Activated naive CD8-positive, alpha-beta T cell treated with anti-CD3 and anti-CD28 coated beads, Interleukin-2, amount 50 U/mL, for 16 hours (primary cell): ENCODE data around the gene ZC3H4.

Experiments used
- DNase-seq: peaks from one replicate; pipeline ENCODE4 v3.0.0-alpha.2; 2020; ENCODE audit warnings: low read depth, low spot score

Gene ZC3H4

DNA sequence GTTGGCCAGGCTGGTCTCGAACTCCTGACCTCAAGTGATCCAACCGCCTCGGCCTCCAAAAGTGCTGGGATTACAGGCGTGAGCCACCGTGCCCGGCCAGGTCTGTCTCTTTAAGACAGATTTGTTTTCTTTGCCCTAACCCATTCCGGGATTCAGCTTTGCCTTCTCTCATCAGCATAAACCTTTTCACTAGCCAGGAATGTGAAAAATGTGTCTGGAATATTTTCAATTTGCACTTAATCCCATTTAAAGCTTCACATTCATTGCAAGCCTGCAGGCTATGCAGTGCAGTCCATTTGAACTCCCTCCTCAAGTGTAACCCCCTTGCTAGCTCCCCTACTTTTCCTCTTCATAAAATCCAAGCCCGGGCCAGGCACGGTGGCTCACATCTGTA, 64.3 kb downstream of the ZC3H4 start:
- no peak for DNase-seq

DNA sequence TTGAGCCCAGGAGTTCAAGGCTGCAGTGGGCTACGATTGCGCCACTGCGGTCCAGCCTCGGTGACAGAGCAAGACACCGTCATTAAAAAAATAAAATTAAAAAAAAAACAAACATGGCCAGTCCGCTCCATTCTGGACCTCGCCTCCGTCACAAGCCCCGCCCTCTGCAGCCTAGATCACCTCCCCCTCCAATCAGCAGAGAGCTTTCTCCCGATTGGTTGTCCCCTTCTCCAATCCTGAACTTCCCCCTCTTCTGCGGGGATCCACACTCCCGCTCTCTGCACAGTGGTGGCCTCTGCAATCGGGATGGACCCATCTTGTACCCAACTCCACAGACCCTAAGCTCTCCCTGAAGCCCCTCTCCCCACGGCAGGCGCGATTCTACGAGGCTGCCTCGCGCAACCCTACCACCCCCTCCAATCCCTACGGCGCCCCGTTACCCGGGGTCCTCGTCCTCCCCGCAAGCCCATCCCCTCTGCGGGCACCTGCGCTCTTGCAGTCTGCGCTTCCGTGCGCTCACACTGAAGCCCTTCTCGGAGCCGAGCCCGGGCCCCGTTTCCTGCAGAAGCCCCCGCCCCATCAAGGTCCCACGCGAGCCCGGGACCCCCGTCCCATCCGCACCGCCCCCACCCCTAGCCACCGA, 65.7 kb downstream of the ZC3H4 start:
- DNase-seq = peak; percentile 37

DNA sequence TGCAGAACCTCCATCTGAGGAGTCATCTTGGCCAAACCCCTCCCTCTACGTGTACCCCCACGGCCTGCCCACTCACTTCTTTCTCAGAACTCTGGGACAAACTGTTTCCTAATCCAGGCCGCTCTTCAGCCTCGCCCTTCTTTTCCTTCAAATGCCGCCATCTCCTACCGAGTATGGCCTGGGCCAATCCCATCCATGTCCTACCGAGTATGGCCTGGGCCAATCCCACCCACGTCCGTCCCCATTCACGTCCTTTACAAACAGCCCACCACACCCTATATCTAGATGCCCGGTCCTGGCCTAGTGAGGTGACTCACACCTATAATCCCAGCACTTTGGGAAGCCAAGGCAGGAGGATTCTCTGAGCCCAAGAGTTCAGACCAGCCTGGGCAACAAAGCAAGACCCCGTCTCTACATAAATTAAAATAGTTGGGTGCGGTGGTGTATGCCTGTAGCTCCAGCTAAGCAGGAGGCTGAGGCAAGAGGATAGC, 66.3 kb downstream of the ZC3H4 start:
- no peak for DNase-seq

DNA sequence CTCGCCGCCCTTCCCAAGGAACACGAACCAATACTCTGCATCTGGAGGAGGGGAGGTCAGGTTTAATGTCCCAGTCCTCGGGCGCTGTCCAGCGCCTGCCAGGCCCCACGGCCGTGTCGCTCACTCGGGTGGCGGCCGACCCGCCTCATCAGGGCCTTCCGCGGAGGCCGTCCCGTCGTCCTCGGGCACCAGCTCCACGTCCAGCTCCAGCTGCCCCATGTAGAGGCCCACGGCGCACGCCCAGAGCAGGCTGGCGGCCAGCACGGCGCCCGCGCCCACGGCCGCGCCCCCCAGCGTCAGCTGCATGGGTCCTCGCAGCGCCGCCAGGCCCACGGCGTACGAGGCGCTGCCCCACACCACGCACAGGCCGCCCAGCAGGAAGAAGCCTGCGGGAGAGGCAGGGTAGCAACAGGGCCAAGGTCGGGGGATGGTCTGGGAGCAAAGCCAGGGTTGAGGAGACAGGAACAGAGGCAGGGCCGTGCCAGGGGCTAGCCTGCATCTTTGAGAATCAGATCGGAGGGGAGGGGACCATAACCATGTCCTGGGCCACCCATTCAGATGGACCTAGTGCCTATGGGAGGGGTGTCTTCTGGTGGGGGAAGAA, 67.6 kb downstream of the ZC3H4 start:
- no peak for DNase-seq

DNA sequence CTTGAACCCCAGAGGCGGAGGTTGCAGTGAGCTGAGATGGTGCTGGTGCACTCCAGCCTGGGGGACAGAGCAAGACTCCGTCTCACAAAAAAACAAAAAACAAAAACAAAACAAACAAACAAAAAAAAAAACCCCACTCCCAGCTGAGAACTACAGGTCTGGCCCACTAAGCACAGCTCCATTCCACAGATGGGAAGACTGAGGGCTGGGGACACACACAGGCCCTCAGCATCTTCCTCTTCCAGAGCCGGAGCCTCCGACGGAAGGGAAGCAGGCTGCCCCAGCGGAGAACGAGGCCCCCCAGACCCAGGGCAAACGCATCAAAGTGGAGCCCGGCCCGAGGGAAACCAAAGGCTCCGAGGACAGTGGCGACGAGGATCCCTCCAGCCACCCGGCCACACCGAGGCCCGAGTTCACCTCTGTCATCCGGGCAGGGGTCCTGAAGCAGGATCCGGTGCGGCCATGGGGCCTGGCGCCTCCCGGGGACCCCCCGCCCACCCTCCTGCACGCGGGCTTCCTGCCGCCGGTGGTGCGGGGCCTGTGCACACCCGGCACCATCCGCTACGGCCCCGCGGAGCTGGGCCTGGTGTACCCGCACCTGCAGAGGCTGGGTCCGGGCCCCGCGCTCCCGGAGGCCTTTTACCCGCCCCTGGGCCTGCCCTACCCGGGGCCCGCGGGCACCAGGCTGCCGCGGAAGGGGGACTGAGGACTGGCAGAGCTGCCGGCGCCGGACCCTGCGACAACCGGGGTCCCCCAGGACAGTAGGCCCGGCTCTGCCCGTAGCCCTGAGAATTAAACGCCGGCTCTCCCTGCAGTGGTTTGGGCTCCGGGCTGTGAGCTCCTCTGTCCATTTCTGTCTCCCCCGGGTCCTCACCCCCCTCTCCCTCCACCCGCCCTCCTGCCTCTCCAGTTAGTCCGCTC, 68.4 kb downstream of the ZC3H4 start:
- no peak for DNase-seq

DNA sequence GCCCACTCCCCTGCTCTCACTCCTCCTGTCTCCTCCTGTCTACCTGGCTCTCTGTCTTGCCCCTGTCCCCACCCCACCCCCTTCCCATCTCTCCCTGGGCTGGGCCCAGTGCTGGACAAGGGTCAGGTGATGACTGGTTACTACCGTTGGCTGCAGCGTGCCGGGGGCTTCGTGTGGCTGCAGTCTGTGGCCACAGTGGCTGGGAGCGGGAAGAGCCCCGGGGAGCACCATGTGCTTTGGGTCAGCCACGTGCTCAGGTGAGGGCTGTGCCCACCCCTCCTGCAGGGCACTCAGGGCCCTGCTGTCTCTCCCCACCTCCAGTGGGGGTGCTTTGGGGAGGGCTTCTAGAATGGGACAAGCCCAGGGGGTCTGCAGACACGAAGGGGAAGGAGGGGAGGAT, 72.7 kb downstream of the ZC3H4 start:
- no peak for DNase-seq

DNA sequence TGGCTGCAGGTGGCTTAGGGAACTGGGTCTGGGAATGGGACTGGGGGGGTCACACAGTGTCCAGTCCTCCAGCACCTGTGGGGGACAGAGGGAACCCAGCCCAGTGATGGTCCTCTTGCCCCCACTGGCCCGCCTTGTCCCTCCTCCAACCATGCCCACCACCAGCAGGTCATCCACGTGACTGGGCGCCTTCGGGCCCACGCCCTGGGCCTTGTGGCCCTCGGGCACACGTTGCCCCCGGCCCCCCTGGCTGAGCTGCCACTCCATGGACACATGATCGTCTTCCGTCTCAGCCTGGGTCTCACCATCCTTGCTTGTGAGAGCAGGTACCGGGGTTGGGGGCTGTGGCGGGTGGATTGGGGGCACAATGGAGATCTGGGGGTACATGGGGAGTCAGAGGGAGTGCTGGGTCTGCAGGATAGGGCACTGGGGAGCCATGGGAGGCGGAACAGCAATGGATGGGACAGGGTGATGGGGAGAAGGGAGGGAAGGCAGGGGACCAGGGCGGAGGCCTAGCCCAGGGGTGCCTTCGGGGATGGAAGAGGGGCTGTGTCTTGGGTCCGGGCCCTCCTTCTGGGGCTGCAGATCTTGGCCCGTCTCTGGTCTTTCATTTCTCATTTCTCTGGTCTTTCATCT, 74.2 kb downstream of the ZC3H4 start:
- DNase-seq = no peak

DNA sequence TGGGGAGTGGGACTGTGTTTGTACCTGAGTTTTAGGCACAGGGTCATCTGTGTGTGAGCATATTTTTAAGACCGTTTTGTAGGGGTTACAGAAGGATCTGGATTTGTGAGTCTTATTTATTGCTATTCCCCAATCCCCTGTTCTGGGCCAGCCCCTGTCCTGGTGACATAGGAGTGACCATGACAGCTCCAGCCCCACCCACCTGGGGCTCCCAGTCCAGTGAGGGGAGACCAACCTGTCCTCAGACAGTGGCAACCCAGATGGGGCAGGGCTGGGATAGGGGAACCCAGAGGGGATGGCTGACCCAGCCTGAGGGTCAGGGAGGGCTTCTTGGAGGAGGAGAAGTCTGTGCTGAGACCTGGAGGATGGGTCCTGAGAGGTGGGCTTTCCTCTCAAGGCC, 75.8 kb downstream of the ZC3H4 start:
- no peak for DNase-seq

DNA sequence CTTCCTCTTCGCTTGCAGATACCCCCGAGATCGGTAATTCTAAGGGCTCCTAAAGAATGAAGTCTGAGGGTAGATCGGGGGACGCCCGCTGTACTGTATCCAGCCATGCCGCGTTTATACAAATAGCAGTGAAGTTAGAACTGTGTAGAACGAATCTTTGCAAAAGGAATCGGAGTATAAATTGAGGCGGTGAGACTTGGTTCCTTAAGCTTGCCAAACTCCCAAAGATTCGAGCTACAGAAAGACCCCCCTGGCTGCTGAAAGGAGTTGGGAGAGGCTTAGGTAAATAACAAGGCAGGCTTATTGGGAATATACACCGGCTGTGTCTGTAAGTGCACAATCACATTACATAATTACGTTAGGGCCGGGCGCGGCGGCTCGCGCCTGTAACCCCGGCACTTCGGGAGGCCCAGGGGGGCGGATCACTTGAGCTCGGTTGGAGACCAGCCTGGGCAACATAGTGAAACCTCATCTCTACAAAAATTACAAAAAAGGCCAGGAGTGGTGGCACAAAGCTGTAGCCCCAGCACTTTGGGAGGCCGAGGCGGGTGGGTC, 77.4 kb downstream of the ZC3H4 start:
- no peak for DNase-seq

DNA sequence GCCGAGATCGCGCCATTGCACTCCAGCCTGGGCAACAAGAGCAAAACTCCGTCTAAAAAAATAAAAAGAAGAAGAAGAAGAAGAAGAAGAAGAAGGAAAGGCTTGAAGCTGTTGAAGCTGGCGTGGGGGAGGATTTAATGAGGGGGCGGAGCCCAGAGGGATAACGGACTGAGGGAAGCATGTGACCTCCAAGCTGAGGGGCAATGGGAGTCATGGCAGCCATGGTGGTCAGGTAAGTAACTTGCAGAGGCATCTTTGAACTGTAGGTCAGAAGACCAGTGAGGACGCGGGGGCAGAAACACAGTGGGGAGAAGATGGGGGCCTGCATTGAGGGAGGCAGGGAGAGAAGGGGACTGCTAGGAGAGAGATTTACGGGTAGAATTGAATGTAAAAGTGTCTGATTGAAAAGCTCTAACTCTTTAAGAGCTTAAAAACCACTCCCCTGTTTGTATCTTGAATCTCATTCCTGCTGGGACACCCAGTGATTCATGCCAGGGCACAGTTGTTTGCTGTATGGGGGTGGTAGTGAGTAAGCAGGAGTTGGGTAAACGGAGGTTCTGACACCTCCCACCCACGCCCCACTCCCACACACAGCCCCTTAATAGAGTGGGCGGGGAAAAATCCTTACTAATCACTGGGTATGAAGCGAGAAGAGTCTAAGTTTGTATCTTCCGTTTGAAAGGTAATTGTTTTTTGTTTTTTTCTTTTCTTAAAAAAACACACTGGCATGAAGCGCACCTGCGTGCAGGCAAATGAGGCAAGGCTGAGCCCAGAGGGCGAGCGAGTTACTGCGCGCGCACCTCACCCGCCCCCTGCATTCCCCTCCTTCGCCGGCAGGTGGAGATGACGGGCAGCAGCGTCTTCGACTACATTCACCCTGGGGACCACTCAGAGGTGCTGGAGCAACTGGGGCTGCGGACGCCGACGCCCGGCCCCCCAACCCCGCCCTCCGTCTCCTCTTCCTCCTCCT, 78.2 kb downstream of the ZC3H4 start:
- DNase-seq = peak; percentile 89

DNA sequence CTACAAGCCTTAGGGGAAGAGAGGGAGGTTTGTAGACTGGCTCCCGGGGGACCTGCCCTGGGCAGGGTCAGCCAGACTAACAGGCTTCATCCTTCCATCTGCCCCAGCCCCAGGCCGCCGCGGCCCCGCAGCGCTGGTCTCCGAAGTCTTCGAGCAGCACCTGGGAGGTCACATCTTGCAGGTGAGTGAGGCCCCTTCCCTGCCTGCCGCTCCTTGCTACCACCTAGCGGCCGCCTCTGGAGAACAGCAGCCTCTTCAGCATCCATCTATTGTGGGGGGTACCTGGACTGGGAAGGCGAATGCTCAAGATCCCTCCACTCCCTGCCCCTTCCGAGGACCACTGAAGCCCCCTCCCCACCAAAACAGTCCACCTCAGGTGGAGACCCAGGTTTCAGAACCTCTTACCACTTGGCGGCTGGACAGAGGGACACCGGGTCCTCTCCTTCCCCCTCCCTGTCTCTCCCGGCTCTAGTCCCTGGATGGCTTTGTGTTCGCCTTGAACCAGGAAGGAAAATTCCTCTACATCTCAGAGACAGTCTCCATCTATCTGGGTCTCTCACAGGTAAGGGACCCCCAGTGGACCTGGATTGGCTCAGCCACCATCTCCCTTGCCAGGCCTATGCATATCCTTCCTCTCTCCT, 81.3 kb downstream of the ZC3H4 start:
- peak; percentile 22 for DNase-seq

DNA sequence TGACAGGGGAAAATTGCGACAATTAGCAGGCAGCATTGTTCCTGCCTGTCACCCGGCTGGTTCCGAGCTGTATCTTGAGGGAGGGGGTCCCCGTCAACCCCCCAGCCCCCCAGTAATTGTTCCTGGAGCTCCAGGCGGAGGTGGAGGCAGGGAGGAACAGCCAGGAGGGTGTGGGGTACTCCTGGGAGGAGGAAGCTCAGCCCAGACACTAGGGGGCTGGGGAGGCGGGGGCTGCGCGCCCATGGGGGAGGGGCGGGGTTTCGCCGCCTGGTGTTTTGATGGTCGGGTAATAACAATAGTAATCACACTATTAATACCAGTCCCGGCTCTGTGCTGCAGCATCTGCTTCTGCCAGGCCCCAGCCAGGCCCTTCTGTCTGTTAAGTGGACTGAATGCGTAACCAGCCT, 85.4 kb downstream of the ZC3H4 start:
- DNase-seq = no peak

DNA sequence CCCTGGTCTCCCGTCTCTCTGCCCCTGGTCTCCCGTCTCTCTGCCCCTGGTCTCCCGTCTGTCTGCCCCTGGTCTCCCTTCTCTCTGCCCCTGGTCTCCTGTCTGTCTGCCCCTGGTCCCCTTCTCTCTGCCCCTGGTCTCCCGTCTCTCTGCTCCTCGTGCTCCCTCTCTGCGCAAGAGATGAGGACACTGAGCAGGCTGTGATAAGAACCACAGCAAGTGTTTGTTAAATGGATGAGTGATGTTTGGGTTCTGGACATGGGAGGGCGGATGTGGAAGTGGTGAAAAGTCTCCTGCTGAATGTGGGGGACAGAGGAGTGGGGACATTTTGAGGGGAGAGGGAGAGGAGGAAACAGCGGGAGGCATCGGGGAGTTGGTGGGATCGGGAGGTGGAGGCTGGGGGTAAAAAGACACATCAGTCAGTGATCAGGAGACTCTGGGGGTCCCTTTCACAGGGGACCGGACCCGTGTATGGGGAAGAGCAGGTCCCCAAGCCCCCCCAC, 85.9 kb downstream of the ZC3H4 start:
- DNase-seq = no peak

DNA sequence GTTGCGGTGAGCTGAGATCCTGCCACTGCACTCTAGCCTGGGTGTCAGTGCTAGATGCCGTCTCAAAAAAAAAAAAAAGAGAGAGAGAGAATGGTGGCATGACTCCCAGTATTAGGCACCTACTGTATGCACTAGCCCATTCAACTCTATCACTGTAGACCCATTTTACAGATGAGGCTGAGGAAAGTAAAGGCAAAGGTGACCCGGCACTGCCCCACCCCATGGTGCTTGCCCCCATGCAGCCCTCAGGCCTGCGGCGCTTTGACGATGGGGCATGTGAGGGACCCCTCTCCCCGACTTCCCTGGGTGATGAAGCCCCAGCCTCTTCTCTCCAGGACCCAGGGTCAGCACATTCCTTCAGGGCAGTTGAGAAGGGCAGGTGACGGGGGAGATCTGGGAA, 86.7 kb downstream of the ZC3H4 start:
- DNase-seq = no peak

DNA sequence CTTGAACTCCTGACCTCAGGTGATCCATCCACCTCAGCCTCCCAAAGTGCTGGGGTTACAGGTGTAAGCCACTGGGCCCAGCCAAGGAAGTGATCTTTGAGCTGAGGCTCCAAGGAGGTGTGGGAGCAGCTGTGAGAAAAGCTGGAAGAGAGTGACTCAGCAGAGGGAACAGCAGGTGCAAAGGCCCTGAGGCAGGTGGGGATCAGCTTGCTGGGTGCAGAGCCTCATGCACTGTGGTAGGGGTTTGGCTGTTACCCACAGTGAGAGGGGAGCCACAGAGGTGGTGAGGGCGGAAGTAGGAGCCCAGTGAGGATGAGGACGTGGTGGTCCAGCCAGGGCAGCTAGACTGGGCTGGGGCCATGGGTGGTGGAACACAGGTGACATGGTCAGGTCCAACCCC, 87.4 kb downstream of the ZC3H4 start:
- no peak for DNase-seq

DNA sequence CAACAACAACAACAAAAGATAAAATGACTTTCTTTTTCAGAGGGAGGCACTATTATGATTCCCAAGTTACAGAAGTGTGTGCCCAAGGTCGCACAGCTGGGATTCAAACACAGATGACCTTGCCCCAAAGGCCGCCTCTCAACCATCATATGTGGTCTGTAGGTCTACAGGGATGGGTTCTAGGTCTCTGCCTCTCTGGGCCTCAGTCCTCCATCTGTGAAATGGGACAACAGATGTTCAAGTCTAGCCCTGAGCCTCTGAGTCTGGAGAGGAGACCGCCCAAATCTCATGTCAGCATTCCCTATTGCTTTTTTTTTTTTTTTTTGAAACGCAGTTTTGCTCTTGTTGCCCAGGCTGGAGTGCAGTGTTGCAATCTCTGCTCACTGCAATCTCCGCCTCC, 89.1 kb downstream of the ZC3H4 start:
- DNase-seq = no peak

DNA sequence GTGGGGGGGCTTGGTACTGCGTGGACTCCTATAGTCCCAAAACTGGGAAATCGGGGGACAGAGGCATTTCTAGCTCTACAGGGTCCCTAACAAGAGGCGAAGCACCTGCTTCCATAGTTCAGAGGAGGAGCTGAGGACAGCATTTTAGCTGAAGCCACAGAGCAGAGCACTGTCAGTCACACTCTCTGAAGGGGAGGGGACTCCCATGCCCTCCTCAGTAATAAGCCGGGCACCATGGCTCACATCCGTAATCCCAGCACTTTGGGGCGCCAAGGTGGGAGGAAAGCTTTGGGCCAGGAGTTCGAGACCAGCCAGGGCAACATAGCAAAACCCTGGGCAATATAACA, 90.2 kb downstream of the ZC3H4 start:
- no peak for DNase-seq

DNA sequence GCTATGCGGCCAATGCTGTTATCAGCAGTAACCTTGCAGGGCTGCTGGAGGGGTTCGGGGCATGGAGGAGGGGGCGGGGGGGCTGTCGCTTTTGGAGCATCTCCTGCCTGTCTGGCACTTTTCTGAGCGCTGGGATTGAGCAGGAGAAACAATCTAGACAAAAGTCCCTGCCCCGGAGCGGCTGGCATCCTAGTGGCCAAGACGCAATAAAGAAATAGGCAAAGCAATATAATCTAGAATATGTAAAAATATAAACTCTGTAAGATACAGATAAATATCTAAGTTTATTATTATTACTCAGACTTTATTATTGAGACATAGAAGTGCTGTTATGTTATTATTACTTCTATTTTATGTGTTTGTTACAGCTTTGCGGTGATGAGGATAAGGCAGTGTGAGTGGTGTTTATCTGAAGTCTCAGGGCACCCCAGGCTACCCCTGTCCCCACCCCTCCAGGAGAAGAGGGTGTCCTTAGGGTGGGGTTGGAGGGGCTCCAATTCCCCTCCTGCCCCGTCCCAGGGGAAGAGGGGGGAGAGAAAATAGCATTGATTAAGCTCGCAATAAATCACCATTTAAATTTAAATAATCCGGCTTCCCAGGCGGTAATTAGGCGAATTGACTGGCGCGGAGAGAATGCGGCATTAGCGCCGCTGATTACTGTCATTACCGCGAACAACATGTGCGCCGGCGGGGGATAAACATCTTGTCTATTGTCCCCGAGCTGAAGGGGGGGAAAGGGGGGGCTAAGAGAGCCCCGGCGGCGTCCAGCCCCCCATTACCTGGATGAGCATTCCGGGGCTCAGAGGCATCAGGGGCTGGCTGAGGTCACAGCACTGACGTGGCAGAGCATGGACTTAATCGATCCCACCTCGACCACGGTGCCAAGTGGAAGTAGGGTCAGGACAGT, 90.8 kb downstream of the ZC3H4 start:
- no peak for DNase-seq

DNA sequence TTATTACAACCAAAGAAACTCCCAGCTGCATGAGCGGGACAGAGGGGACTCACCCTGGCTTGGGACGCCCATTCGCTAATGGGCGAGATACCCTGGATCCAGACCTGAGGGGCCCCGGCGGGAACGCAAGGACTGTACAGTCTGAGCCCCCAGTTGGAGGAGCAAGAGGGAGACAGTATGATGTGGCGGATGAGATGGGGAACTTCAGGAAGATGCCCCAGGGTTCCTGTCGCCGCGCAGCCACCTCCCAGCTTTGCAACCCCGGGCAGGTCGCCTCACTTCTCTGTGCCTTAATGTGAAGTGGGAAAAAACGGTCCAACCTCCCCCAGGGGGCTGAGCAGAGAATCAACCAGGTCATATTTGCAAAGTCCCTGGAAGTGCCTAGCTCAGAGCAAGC, 91.4 kb downstream of the ZC3H4 start:
- DNase-seq = no peak
